ENCODE results near the gene NUDT17. TPM values are rescaled to one million over a fixed set of nuclear protein-coding genes. Genes with fewer than 3 reads are reported as not detected.
A peak's percentile ranks its signal among the peaks of the same experiment; 100 is the strongest.

Gene NUDT17
- total and polyA plus RNA-seq, 2 experiments from 2014 or later: 2.8 to 4.3 TPM

DNA sequence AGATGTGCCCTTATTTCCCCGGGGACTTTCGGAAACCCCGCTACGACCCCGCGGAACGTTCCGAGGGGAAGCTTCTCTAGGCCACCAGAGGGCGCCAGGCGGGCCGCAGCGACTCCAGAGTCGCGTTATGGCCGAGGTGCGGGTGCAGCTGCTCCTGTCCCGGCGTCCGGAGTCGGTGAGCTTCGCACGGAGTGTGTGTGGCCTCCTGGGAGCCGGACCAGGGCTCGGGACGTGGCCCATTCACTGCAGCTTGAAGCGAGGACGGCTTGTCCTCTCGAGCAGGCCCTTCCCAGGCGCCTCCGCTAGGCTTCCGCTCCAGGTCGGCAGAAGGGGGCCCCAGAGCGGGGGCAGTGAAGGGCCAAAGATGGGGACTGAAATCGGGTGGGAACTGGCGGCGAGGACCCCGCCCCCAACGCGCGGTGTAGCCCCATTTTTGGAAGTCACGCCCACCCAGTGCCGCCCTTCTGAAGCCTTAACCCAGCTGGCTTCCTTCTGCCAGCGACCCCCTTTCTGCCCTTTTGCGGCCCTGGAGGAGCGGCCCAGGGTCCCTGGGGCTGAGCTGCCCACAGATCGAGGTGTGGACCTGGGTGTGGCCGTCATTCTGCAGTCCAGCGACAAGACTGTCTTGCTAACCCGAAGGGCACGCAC, at the start of gene NUDT17 (continued):
- TF ChIP-seq, protein P1, sequence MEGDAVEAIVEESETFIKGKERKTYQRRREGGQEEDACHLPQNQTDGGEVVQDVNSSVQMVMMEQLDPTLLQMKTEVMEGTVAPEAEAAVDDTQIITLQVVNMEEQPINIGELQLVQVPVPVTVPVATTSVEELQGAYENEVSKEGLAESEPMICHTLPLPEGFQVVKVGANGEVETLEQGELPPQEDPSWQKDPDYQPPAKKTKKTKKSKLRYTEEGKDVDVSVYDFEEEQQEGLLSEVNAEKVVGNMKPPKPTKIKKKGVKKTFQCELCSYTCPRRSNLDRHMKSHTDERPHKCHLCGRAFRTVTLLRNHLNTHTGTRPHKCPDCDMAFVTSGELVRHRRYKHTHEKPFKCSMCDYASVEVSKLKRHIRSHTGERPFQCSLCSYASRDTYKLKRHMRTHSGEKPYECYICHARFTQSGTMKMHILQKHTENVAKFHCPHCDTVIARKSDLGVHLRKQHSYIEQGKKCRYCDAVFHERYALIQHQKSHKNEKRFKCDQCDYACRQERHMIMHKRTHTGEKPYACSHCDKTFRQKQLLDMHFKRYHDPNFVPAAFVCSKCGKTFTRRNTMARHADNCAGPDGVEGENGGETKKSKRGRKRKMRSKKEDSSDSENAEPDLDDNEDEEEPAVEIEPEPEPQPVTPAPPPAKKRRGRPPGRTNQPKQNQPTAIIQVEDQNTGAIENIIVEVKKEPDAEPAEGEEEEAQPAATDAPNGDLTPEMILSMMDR (conservative IDR thresholded peaks at IDR 0.05; ENCODE audit: low read depth in 2 of 2): peak; percentile 88

DNA sequence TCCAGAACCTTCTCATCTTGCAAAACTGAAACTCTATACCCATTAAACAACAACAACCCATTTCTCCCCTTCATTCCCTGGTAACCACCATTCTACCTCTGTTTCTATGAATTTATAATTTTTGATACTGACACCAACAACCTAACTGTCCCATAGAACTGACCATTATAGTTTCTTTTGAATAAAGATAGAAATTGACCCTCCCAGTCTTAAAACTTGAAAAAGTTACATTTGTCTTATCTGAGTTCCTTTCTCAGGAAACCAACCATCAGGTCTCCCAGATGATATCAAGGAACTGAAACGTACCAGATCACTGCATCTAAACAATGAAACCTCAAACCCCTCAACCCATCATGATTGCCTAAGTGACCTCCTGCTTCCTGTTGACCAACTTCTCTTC, 48.7 kb upstream of the NUDT17 start:
- Mint-ChIP-seq H3K27me3 (ENCODE audit: insufficient read depth, low read depth, poor library complexity) (peaks cover 3% of the 10 kb centered on the region), H3K27ac (no peak overlapping the region), H3K4me1 (peaks cover 9% of the 10 kb centered on the region), H3K4me3 (no peak overlapping the region), H3K36me3 (ENCODE audit: low read depth) (peaks cover 38% of the 10 kb centered on the region), H3K9me3 (peaks cover 15% of the 10 kb centered on the region)
- Histone ChIP-seq H2AFZ (no peak overlapping the region), H3K27ac (ENCODE audit: low read depth) (no peak overlapping the region), H3K79me2 (replicated peaks; ENCODE audit: insufficient read depth) (peaks cover 57% of the 10 kb centered on the region), H3K9me2 (ENCODE audit: insufficient read depth) (no peaks in the 10 kb centered on the region), H3K4me1 (ENCODE audit: insufficient read depth) (0 out of 2 replicates have a peak, but pooled peaks cover 9% of the 10 kb centered on the region), H3K4me2 (no peak overlapping the region), H3K27me3 (ENCODE audit: insufficient read depth) (no peaks in the 10 kb centered on the region), H3F3A (replicated peaks; ENCODE audit: low read depth) (no peaks in the 10 kb centered on the region), H4K20me1 (replicated peaks; ENCODE audit: insufficient read depth) (no peaks in the 10 kb centered on the region), H3K4me3 (no peak overlapping the region), H3K36me3 (ENCODE audit: insufficient read depth) (no peaks in the 10 kb centered on the region; the same call in 1 of the 2 replicates)
- ATAC-seq (no peak), DNase-seq (ENCODE audit: low spot score) (no peak)
- TF ChIP-seq, protein P1 (conservative IDR thresholded peaks at IDR 0.05; ENCODE audit: low read depth in 2 of 2): no peak
- TF ChIP-seq POLR2AphosphoS5 (IDR thresholded peaks at IDR 0.05; ENCODE audit: low read depth) (no peak), EZH2 (IDR thresholded peaks at IDR 0.05; ENCODE audit: low read depth, unreplicated experiment) (no peak), EZH2phosphoT487 (IDR thresholded peaks at IDR 0.05; ENCODE audit: unreplicated experiment) (no peak), ZNF114 (CRISPR knock-in tag; IDR thresholded peaks at IDR 0.05) (no peak), CREB1 (CRISPR knock-in tag; IDR thresholded peaks at IDR 0.05; ENCODE audit: low read depth) (no peak), JUNB (IDR thresholded peaks at IDR 0.05; ENCODE audit: unreplicated experiment) (no peak), STAT1 (IDR thresholded peaks at IDR 0.05; ENCODE audit: unreplicated experiment) (no peak), ZNF331 (CRISPR knock-in tag; IDR thresholded peaks at IDR 0.05; ENCODE audit: low read depth) (no peak)
- TF ChIP-seq, protein P2, sequence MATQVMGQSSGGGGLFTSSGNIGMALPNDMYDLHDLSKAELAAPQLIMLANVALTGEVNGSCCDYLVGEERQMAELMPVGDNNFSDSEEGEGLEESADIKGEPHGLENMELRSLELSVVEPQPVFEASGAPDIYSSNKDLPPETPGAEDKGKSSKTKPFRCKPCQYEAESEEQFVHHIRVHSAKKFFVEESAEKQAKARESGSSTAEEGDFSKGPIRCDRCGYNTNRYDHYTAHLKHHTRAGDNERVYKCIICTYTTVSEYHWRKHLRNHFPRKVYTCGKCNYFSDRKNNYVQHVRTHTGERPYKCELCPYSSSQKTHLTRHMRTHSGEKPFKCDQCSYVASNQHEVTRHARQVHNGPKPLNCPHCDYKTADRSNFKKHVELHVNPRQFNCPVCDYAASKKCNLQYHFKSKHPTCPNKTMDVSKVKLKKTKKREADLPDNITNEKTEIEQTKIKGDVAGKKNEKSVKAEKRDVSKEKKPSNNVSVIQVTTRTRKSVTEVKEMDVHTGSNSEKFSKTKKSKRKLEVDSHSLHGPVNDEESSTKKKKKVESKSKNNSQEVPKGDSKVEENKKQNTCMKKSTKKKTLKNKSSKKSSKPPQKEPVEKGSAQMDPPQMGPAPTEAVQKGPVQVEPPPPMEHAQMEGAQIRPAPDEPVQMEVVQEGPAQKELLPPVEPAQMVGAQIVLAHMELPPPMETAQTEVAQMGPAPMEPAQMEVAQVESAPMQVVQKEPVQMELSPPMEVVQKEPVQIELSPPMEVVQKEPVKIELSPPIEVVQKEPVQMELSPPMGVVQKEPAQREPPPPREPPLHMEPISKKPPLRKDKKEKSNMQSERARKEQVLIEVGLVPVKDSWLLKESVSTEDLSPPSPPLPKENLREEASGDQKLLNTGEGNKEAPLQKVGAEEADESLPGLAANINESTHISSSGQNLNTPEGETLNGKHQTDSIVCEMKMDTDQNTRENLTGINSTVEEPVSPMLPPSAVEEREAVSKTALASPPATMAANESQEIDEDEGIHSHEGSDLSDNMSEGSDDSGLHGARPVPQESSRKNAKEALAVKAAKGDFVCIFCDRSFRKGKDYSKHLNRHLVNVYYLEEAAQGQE (IDR thresholded peaks at IDR 0.05; ENCODE audit: unreplicated experiment): no peak
- TF ChIP-seq, protein P3, sequence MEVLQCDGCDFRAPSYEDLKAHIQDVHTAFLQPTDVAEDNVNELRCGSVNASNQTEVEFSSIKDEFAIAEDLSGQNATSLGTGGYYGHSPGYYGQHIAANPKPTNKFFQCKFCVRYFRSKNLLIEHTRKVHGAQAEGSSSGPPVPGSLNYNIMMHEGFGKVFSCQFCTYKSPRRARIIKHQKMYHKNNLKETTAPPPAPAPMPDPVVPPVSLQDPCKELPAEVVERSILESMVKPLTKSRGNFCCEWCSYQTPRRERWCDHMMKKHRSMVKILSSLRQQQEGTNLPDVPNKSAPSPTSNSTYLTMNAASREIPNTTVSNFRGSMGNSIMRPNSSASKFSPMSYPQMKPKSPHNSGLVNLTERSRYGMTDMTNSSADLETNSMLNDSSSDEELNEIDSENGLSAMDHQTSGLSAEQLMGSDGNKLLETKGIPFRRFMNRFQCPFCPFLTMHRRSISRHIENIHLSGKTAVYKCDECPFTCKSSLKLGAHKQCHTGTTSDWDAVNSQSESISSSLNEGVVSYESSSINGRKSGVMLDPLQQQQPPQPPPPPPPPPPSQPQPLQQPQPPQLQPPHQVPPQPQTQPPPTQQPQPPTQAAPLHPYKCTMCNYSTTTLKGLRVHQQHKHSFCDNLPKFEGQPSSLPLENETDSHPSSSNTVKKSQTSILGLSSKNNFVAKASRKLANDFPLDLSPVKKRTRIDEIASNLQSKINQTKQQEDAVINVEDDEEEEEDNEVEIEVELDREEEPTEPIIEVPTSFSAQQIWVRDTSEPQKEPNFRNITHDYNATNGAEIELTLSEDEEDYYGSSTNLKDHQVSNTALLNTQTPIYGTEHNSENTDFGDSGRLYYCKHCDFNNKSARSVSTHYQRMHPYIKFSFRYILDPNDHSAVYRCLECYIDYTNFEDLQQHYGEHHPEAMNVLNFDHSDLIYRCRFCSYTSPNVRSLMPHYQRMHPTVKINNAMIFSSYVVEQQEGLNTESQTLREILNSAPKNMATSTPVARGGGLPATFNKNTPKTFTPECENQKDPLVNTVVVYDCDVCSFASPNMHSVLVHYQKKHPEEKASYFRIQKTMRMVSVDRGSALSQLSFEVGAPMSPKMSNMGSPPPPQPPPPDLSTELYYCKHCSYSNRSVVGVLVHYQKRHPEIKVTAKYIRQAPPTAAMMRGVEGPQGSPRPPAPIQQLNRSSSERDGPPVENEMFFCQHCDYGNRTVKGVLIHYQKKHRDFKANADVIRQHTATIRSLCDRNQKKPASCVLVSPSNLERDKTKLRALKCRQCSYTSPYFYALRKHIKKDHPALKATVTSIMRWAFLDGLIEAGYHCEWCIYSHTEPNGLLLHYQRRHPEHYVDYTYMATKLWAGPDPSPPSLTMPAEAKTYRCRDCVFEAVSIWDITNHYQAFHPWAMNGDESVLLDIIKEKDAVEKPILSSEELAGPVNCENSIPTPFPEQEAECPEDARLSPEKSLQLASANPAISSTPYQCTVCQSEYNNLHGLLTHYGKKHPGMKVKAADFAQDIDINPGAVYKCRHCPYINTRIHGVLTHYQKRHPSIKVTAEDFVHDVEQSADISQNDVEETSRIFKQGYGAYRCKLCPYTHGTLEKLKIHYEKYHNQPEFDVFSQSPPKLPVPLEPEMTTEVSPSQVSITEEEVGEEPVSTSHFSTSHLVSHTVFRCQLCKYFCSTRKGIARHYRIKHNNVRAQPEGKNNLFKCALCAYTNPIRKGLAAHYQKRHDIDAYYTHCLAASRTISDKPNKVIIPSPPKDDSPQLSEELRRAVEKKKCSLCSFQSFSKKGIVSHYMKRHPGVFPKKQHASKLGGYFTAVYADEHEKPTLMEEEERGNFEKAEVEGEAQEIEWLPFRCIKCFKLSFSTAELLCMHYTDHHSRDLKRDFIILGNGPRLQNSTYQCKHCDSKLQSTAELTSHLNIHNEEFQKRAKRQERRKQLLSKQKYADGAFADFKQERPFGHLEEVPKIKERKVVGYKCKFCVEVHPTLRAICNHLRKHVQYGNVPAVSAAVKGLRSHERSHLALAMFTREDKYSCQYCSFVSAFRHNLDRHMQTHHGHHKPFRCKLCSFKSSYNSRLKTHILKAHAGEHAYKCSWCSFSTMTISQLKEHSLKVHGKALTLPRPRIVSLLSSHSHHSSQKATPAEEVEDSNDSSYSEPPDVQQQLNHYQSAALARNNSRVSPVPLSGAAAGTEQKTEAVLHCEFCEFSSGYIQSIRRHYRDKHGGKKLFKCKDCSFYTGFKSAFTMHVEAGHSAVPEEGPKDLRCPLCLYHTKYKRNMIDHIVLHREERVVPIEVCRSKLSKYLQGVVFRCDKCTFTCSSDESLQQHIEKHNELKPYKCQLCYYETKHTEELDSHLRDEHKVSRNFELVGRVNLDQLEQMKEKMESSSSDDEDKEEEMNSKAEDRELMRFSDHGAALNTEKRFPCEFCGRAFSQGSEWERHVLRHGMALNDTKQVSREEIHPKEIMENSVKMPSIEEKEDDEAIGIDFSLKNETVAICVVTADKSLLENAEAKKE (CRISPR knock-in tag; IDR thresholded peaks at IDR 0.05): no peak

Measured in GM23338 (cell line).